Fibroblast of villous mesenchyme (primary cell): ENCODE results near the gene FRMD1. TPM values are rescaled to one million over a fixed set of nuclear protein-coding genes. Genes with fewer than 3 reads are reported as not detected.

Source experiments
- DNase-seq: peaks from one replicate; pipeline ENCODE4 v3.0.0-alpha.2; 2010; ENCODE audit warnings: low read depth
- H3K4me3 ChIP-seq: 2 replicates; pipeline ENCODE4 v1.5.1; 2011; ENCODE audit warnings: low read depth, mild to moderate bottlenecking, low read length
- CTCF ChIP-seq: IDR thresholded peaks from 2 replicates; pipeline ENCODE4 v1.5.1; 2012; ENCODE audit warnings: low read depth, mild to moderate bottlenecking, low read length; ENCODE audit not compliant: insufficient read depth
- total RNA-seq: library from RNA; depleted of rRNA; stranded (reverse); fragments of >200 nt; gene quantifications from 2 replicates; pipeline ENCODE4 v1.2.3, GENCODE V29; 2012

Gene FRMD1
- total RNA-seq, 1 donor, result not detected

GRCh38 chr6:168119539-168119938 lies 40.5 kb upstream of the FRMD1 start:
- no peak overlapping the region for H3K4me3 ChIP-seq
- no peak for TF ChIP-seq CTCF
- no peak for DNase-seq

GRCh38 chr6:168118935-168119334 lies 39.9 kb upstream of the FRMD1 start:
- no peak for DNase-seq
- no peak for TF ChIP-seq CTCF
- no peak overlapping the region for H3K4me3 ChIP-seq

- H3K4me3 ChIP-seq, result no peak overlapping the region
- TF ChIP-seq CTCF, result peak; percentile 61
- no peak for DNase-seq
Measured at GRCh38 chr6:168117942-168118341, 38.9 kb upstream of the FRMD1 start.

GRCh38 chr6:168116975-168117899 lies 38.2 kb upstream of the FRMD1 start:
- no peak for TF ChIP-seq CTCF
- no peak overlapping the region for H3K4me3 ChIP-seq
- DNase-seq, result no peak

- DNase-seq, result no peak
- no peak overlapping the region for H3K4me3 ChIP-seq
- no peak for TF ChIP-seq CTCF
Measured at GRCh38 chr6:168116438-168116974, 37.5 kb upstream of the FRMD1 start.

GRCh38 chr6:168115748-168116437 lies 36.9 kb upstream of the FRMD1 start:
- no peak overlapping the region for H3K4me3 ChIP-seq
- no peak for DNase-seq
- TF ChIP-seq CTCF, result no peak
